GM12865 (cell line): ENCODE measurements around the gene LNX1.

Source experiments
- DNase-seq: peaks from one replicate; pipeline ENCODE4 v3.0.0; 2010; ENCODE audit warnings: low read depth
- H3K4me3 ChIP-seq: 2 replicates; pipeline ENCODE4 v1.5.1; 2011; ENCODE audit warnings: mild to moderate bottlenecking, low read depth, low read length, control low read depth
- CTCF ChIP-seq: IDR thresholded peaks from 2 replicates; pipeline ENCODE4 v1.5.1; 2011; ENCODE audit warnings: low read length, control low read depth, low read depth, inconsistent platforms; ENCODE audit not compliant: insufficient read depth; ENCODE audit errors: missing control alignments

The LNX1 gene

GRCh38 chr4:53463340-53463739 lies 127.9 kb downstream of the LNX1 start:
- TF ChIP-seq CTCF, result no peak
- no peak overlapping the region for H3K4me3 ChIP-seq
- no peak for DNase-seq

GRCh38 chr4:53461244-53461643 lies 130.0 kb downstream of the LNX1 start:
- no peak overlapping the region for H3K4me3 ChIP-seq
- TF ChIP-seq CTCF, result no peak

GRCh38 chr4:53459548-53459947 lies 131.7 kb downstream of the LNX1 start:
- no peak for TF ChIP-seq CTCF
- no peak for DNase-seq
- no peak overlapping the region for H3K4me3 ChIP-seq

More at GRCh38 chr4:53461244-53461643, 130.0 kb downstream of the LNX1 start:
- no peak for DNase-seq

- no peak for DNase-seq
- no peak for TF ChIP-seq CTCF
- no peak overlapping the region for H3K4me3 ChIP-seq
Observed at GRCh38 chr4:53456178-53456577, 135.1 kb downstream of the LNX1 start.

- DNase-seq, result no peak
- H3K4me3 ChIP-seq, result no peak overlapping the region
- TF ChIP-seq CTCF, result no peak
Observed at GRCh38 chr4:53455766-53456165, 135.5 kb downstream of the LNX1 start.

- DNase-seq, result no peak
- H3K4me3 ChIP-seq, result no peak overlapping the region
- TF ChIP-seq CTCF, result no peak
Observed at GRCh38 chr4:53453385-53453784, 137.9 kb downstream of the LNX1 start.

GRCh38 chr4:53450773-53451172 lies 140.5 kb downstream of the LNX1 start:
- no peak overlapping the region for H3K4me3 ChIP-seq
- TF ChIP-seq CTCF, result no peak
- no peak for DNase-seq
